ENCODE results near the gene SRI. TPM values are rescaled to one million over a fixed set of nuclear protein-coding genes. Genes with fewer than 3 reads are reported as not detected.

Gene SRI
- total RNA-seq, 1 experiment from 2014 or later: 110 TPM

DNA sequence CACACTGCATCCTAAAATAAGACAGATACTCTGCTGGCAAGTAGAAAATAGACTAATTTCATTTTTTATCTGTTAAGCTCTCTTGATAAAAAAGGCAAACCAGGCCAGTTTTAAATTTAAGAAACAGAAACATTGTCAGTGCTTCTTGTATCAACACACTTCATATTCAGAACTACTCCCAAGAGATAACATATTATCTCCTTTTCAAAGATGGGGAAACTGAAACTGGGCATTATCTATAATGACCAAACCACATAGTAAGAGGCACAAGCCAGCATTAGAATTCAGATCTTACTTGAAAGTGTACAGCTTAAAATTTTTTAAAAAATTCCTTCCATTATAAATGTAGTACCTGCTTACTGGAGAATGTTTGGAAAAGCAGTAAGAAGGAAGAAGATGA is 14.7 kb downstream of the SRI start:
- no peak overlapping the region for H3K27ac Mint-ChIP-seq (ENCODE audit: low read depth, unreplicated experiment)
- CTCF ChIA-PET: interaction anchor here (0.6 to 1.0 kb wide), 3 partner anchors 10 to 847 kb away, joined by 3 to 5 read pairs (median 4); no protein-coding TSS in a partner anchor
- no peaks in the 10 kb centered on the region for H3K9me3 Mint-ChIP-seq (ENCODE audit: unreplicated experiment)
- H3K4me1 Mint-ChIP-seq (ENCODE audit: insufficient read depth, unreplicated experiment): no peaks in the 10 kb centered on the region
- peaks cover 54% of the 10 kb centered on the region for H3K36me3 Mint-ChIP-seq (ENCODE audit: insufficient read depth, unreplicated experiment)
- no peak for TF ChIP-seq CTCF (IDR thresholded peaks at IDR 0.05; ENCODE audit: unreplicated experiment)
- intact Hi-C loops (cut with micrococcal nuclease): no loop called here
- no peaks in the 10 kb centered on the region for H3K27me3 Mint-ChIP-seq (ENCODE audit: insufficient read depth, unreplicated experiment)
- POLR2A ChIA-PET: interaction anchor here (0.8 kb wide), 1 partner anchor 11 kb away, joined by 4 read pairs; no protein-coding TSS in a partner anchor
- no TSS peak for BruUV-seq (replicated peaks)
- DNase-seq (ENCODE audit: unreplicated experiment): no peak
- no peak overlapping the region for H3K4me3 Mint-ChIP-seq (ENCODE audit: unreplicated experiment)

GRCh38 chr7:88204525-88205110 is 15.2 kb downstream of the SRI start:
- no peaks in the 10 kb centered on the region for H3K9me3 Mint-ChIP-seq (ENCODE audit: unreplicated experiment)
- POLR2A ChIA-PET: interaction anchor here (0.8 kb wide), 1 partner anchor 11 kb away, joined by 4 read pairs; no protein-coding TSS in a partner anchor
- CTCF ChIA-PET: interaction anchor here (0.6 to 1.0 kb wide), 3 partner anchors 10 to 847 kb away, joined by 3 to 5 read pairs (median 4); no protein-coding TSS in a partner anchor
- peaks cover 49% of the 10 kb centered on the region for H3K36me3 Mint-ChIP-seq (ENCODE audit: insufficient read depth, unreplicated experiment)
- no peak overlapping the region for H3K4me3 Mint-ChIP-seq (ENCODE audit: unreplicated experiment)
- no peak for DNase-seq (ENCODE audit: unreplicated experiment)
- intact Hi-C loops (cut with micrococcal nuclease): no loop called here
- H3K27ac Mint-ChIP-seq (ENCODE audit: low read depth, unreplicated experiment): no peak overlapping the region
- no peaks in the 10 kb centered on the region for H3K4me1 Mint-ChIP-seq (ENCODE audit: insufficient read depth, unreplicated experiment)
- BruUV-seq (replicated peaks): no TSS peak
- no peak for TF ChIP-seq CTCF (IDR thresholded peaks at IDR 0.05; ENCODE audit: unreplicated experiment)
- no peaks in the 10 kb centered on the region for H3K27me3 Mint-ChIP-seq (ENCODE audit: insufficient read depth, unreplicated experiment)

DNA sequence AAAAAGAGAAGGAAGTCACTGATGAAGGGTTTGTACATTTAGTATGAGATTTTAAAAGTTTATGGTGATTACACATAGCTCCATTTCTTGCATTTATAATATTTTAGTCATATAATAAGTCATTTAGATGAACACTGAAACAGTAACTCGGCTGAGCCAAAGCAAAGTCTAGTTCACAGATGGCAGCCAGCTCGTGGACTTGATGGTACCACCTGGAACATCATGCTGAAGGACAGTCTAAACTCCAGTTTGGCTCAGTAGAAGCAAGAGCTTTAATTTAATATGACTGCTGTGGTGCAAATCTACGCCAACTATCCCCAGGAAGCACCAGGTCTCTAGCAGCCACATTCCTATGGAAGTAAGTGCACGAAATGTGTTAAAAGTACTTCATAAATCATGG is 16.4 kb downstream of the SRI start:
- BruUV-seq (replicated peaks): no TSS peak
- intact Hi-C loops (cut with micrococcal nuclease): no loop called here
- Mint-ChIP-seq H3K4me3 (ENCODE audit: unreplicated experiment) (no peak overlapping the region), H3K27me3 (ENCODE audit: insufficient read depth, unreplicated experiment) (no peaks in the 10 kb centered on the region), H3K9me3 (ENCODE audit: unreplicated experiment) (no peaks in the 10 kb centered on the region), H3K4me1 (ENCODE audit: insufficient read depth, unreplicated experiment) (no peaks in the 10 kb centered on the region), H3K36me3 (ENCODE audit: insufficient read depth, unreplicated experiment) (peaks cover 37% of the 10 kb centered on the region), H3K27ac (ENCODE audit: low read depth, unreplicated experiment) (no peak overlapping the region)
- no peak for TF ChIP-seq CTCF (IDR thresholded peaks at IDR 0.05; ENCODE audit: unreplicated experiment)
- no peak for DNase-seq (ENCODE audit: unreplicated experiment)
- CTCF ChIA-PET: interaction anchor here (0.6 to 0.7 kb wide), 2 partner anchors 17 to 39 kb away, joined by 3 read pairs; no protein-coding TSS in a partner anchor
- POLR2A ChIA-PET: interaction anchor here (0.6 kb wide), 1 partner anchor 45 kb away, joined by 3 read pairs; no protein-coding TSS in a partner anchor

DNA sequence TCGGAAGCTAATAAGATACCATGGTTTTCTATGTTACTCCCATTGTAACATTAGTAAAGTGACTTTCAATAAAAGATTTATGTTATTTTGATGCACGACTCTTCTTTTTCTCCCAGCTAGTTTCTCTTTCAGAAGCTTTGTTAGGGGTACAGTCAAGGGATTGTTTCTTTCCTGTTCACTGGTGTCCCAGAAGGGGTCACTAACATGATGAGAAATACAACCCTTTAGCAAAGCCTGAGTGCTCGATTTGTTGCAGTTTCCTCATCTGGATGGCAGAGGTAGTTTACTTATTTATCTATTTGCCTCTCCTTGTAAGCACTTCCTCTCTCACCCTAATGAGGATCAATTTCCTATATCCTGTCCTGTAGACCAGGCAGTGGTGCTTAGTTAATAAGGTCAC is 17.0 kb downstream of the SRI start:
- Mint-ChIP-seq H3K4me1 (ENCODE audit: insufficient read depth, unreplicated experiment) (no peaks in the 10 kb centered on the region), H3K36me3 (ENCODE audit: insufficient read depth, unreplicated experiment) (peaks cover 31% of the 10 kb centered on the region), H3K4me3 (ENCODE audit: unreplicated experiment) (no peak overlapping the region), H3K27me3 (ENCODE audit: insufficient read depth, unreplicated experiment) (peaks cover under 1% of the 10 kb centered on the region), H3K9me3 (ENCODE audit: unreplicated experiment) (no peaks in the 10 kb centered on the region), H3K27ac (ENCODE audit: low read depth, unreplicated experiment) (no peak overlapping the region)
- intact Hi-C loops (cut with micrococcal nuclease): no loop called here
- BruUV-seq (replicated peaks): no TSS peak
- ChIA-PET POLR2A (no interaction called here), CTCF (no interaction called here)
- TF ChIP-seq CTCF (IDR thresholded peaks at IDR 0.05; ENCODE audit: unreplicated experiment): no peak
- DNase-seq (ENCODE audit: unreplicated experiment): no peak

Measured in MCF 10A (cell line).